HepG2 (cell line): ENCODE results near the gene GHRL. TPM values are rescaled to one million over a fixed set of nuclear protein-coding genes. Genes with fewer than 3 reads are reported as not detected.

Experiments
- DMAP1 ChIP-seq: IDR thresholded peaks from 2 replicates; pipeline ENCODE4 v1.6.1; 2016
- HMGA1 ChIP-seq: sonication (generic); formaldehyde crosslinking; conservative IDR thresholded peaks from 2 replicates; pipeline ENCODE4 v1.4.0; 2020; ENCODE audit warnings: missing genetic modification reagents
- MBD4 ChIP-seq: IDR thresholded peaks from 2 replicates; pipeline ENCODE4 v1.6.1; 2012; ENCODE audit warnings: low read length, inconsistent platforms, borderline replicate concordance
- PCBP2 ChIP-seq: fragments of 200-400 bp; formaldehyde crosslinking; optimal IDR thresholded peaks from 2 replicates; pipeline ENCODE3; 2018; ENCODE audit warnings: low read length, low read depth; ENCODE audit not compliant: poor library complexity, severe bottlenecking
- SNRNP70 ChIP-seq: fragments of 200-400 bp; formaldehyde crosslinking; IDR thresholded peaks from 2 replicates; pipeline ENCODE4 v1.6.1; 2017; ENCODE audit warnings: mild to moderate bottlenecking, low read depth, low read length, moderate library complexity
- TBX3 ChIP-seq: fragments of 450-650 bp; IDR thresholded peaks from 2 replicates; pipeline ENCODE4 v1.6.1; 2017; ENCODE audit warnings: antibody characterized with exemption, mild to moderate bottlenecking, inconsistent platforms, borderline replicate concordance
- ZFP36L2 ChIP-seq: sonication (generic); formaldehyde crosslinking; IDR thresholded peaks from 2 replicates; pipeline ENCODE4 v1.4.0; 2020; ENCODE audit warnings: missing genetic modification reagents
- ZNF460 ChIP-seq: sonication (generic); formaldehyde crosslinking; IDR thresholded peaks from 2 replicates; pipeline ENCODE4 v1.5.1; 2020; ENCODE audit warnings: missing genetic modification reagents, mild to moderate bottlenecking, borderline replicate concordance
- ZNF530 ChIP-seq: sonication (generic); formaldehyde crosslinking; IDR thresholded peaks from 2 replicates; pipeline ENCODE4 v1.5.0; 2020; ENCODE audit warnings: low read depth, mild to moderate bottlenecking, missing genetic modification reagents
- ZNF672 ChIP-seq: sonication (generic); formaldehyde crosslinking; IDR thresholded peaks from 2 replicates; pipeline ENCODE4 v1.8.1; 2022; ENCODE audit warnings: missing genetic modification reagents
- polyA plus RNA-seq, 8 experiments: library from polyadenylated mRNA; depleted of rRNA in 3 of 8; stranded (reverse) in 7 of 8; unstranded in 1 of 8; fragments of >200 nt; fragmentation: Illumina TruSeq in 4 of 8; extraction: Trizol in 4 of 8; gene quantifications; 2 replicates each; pipeline versions ENCODE4 v1.2.1 to v1.2.3, GENCODE V29; 2011 to 2016; ENCODE audit warnings: low read depth in 4 of 8, missing spikeins in 1 of 8, mixed read lengths in 1 of 8; ENCODE audit not compliant: insufficient read depth in 1 of 8
- total RNA-seq, 5 experiments: library from RNA; depleted of rRNA; stranded (reverse); fragments of >200 nt; fragmentation: Illumina TruSeq; extraction: Trizol; gene quantifications; 2 replicates each; pipeline ENCODE4 v1.2.3, GENCODE V29; 2016; ENCODE audit warnings: low read depth in 1 of 5
- TF ChIP-seq, protein P1 (sequence below): IDR thresholded peaks from 2 replicates; pipeline ENCODE4 v1.6.1; 2016; ENCODE audit warnings: missing compliant biosample characterization, missing genetic modification reagents, borderline replicate concordance
- TF ChIP-seq, protein P2 (sequence below): sonication (generic); formaldehyde crosslinking; IDR thresholded peaks from 2 replicates; pipeline ENCODE4 v1.5.1; 2020; ENCODE audit warnings: mild to moderate bottlenecking, missing genetic modification reagents, borderline replicate concordance
- TF ChIP-seq, protein P3 (sequence below): IDR thresholded peaks from 2 replicates; pipeline ENCODE4 v1.6.1; 2016; ENCODE audit warnings: mild to moderate bottlenecking
- TF ChIP-seq, protein P4 (sequence below): sonication (generic); formaldehyde crosslinking; IDR thresholded peaks from 2 replicates; pipeline ENCODE4 v1.4.0; 2020; ENCODE audit warnings: missing genetic modification reagents, borderline replicate concordance

The GHRL gene
- total and polyA plus RNA-seq, 2 of the 13 experiments (the other 11 are each of a cell fraction or from before 2014, with no cell fraction given): 0.09 TPM; not detected in 1

DNA sequence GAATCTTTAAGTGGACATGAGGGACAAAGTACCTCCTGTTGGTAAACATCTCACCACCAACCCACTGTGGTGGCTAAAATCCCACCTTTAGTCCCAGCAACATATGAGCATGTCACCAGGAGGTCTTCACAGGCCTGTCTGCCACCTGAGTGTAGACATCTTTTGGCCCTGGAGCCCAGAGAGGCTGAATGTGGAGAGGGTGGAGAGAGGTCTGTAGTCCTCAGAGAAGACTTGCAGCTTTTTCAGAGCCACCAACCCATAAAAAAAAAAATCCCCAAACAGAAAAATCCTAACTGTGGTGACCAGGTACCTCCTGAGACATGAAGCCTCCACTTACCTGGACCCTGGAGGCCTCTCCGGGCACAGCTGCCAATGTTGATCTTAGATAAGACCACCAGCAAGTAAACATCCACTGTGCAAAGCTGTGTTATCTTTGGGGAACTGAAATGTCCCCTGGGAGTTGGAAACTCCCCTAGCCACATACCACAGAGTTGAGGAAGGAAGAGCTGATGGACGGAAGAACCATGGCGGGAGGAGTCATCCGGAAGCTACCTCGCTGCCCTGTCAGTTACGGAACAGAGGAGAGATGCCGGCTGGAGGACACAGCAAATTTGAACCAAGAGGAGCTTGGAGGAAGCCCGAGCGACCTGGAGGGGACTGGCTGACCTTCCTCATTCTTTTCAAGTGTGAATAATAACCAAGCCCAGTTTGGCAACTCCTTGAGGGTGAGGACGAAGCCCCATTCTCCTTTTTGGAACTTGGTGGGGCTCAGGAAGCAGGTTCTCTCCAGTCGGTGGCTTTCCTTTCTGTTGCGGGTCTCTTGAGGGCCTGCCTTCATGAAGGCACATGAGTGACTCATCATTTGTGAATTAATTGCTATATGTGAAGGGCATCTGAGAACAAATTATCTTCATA lies at the start of gene GHRL (continued):
- TF ChIP-seq, protein P1, sequence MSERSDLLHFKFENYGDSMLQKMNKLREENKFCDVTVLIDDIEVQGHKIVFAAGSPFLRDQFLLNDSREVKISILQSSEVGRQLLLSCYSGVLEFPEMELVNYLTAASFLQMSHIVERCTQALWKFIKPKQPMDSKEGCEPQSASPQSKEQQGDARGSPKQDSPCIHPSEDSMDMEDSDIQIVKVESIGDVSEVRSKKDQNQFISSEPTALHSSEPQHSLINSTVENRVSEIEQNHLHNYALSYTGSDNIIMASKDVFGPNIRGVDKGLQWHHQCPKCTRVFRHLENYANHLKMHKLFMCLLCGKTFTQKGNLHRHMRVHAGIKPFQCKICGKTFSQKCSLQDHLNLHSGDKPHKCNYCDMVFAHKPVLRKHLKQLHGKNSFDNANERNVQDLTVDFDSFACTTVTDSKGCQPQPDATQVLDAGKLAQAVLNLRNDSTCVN (CRISPR knock-in tag): no peak
- TF ChIP-seq, protein P2, sequence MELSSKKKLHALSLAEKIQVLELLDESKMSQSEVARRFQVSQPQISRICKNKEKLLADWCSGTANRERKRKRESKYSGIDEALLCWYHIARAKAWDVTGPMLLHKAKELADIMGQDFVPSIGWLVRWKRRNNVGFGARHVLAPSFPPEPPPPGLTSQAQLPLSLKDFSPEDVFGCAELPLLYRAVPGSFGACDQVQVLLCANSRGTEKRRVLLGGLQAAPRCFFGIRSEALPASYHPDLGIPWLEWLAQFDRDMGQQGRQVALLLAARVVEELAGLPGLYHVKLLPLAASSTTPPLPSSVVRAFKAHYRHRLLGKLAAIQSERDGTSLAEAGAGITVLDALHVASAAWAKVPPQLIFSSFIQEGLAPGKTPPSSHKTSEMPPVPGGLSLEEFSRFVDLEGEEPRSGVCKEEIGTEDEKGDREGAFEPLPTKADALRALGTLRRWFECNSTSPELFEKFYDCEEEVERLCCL (CRISPR knock-in tag): no peak
- TF ChIP-seq ZNF460 (no peak; the same call in 1 of the 2 replicates), MBD4 (no peak), ZNF672 (CRISPR knock-in tag) (no peak), ZFP36L2 (no peak), DMAP1 (CRISPR knock-in tag) (no peak), TBX3 (no peak), PCBP2 (no peak), HMGA1 (CRISPR knock-in tag) (no peak), SNRNP70 (no peak), ZNF530 (CRISPR knock-in tag) (no peak)
- TF ChIP-seq, protein P3, sequence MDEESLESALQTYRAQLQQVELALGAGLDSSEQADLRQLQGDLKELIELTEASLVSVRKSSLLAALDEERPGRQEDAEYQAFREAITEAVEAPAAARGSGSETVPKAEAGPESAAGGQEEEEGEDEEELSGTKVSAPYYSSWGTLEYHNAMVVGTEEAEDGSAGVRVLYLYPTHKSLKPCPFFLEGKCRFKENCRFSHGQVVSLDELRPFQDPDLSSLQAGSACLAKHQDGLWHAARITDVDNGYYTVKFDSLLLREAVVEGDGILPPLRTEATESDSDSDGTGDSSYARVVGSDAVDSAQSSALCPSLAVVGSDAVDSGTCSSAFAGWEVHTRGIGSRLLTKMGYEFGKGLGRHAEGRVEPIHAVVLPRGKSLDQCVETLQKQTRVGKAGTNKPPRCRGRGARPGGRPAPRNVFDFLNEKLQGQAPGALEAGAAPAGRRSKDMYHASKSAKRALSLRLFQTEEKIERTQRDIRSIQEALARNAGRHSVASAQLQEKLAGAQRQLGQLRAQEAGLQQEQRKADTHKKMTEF (CRISPR knock-in tag): no peak
- TF ChIP-seq, protein P4, sequence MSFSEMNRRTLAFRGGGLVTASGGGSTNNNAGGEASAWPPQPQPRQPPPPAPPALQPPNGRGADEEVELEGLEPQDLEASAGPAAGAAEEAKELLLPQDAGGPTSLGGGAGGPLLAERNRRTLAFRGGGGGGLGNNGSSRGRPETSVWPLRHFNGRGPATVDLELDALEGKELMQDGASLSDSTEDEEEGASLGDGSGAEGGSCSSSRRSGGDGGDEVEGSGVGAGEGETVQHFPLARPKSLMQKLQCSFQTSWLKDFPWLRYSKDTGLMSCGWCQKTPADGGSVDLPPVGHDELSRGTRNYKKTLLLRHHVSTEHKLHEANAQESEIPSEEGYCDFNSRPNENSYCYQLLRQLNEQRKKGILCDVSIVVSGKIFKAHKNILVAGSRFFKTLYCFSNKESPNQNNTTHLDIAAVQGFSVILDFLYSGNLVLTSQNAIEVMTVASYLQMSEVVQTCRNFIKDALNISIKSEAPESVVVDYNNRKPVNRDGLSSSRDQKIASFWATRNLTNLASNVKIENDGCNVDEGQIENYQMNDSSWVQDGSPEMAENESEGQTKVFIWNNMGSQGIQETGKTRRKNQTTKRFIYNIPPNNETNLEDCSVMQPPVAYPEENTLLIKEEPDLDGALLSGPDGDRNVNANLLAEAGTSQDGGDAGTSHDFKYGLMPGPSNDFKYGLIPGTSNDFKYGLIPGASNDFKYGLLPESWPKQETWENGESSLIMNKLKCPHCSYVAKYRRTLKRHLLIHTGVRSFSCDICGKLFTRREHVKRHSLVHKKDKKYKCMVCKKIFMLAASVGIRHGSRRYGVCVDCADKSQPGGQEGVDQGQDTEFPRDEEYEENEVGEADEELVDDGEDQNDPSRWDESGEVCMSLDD (CRISPR knock-in tag): no peak
